HCT116 (cell line): ENCODE results near the gene MSI2.

Experiments
- SIN3A ChIP-seq: IDR thresholded peaks from 2 replicates; pipeline ENCODE4 v1.6.1; 2012; ENCODE audit warnings: low read depth
- TF ChIP-seq, protein P1 (sequence below), 3 experiments: fragments of 200-600 bp in 1 of 3; sonication (generic) in 1 of 3; IDR thresholded peaks in 2 of 3; conservative IDR thresholded peaks in 1 of 3; 2 replicates each; pipeline ENCODE4 v1.5.1; 2012 to 2017; ENCODE audit warnings: low read depth in 2 of 3, low read length in 2 of 3, antibody characterized with exemption in 1 of 3, borderline replicate concordance in 1 of 3, control low read depth in 1 of 3, mild to moderate bottlenecking in 1 of 3, mixed read lengths in 1 of 3, mixed run types in 1 of 3, moderate library complexity in 1 of 3; ENCODE audit not compliant: insufficient read depth in 1 of 3

DNA sequence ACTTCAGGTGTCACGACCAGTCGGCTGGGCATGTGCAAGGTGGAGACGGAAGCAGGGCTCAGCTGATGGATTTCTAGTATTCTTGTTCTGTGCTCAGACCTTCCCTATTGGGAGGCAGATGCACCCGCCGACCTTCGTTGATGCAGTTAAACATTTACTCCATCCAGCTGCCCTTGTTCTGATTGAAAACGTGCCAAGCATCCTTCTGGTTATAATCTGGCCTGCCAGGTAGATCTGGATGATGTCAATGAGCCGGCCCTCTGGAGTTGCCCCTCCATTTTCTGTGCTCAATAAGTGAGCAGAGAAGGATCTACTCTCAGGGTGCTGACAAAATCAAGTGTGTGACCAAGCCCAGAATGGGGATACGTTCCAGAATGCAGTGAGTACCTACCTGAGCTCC is 450.4 kb downstream of the MSI2 start:
- TF ChIP-seq, protein P1, sequence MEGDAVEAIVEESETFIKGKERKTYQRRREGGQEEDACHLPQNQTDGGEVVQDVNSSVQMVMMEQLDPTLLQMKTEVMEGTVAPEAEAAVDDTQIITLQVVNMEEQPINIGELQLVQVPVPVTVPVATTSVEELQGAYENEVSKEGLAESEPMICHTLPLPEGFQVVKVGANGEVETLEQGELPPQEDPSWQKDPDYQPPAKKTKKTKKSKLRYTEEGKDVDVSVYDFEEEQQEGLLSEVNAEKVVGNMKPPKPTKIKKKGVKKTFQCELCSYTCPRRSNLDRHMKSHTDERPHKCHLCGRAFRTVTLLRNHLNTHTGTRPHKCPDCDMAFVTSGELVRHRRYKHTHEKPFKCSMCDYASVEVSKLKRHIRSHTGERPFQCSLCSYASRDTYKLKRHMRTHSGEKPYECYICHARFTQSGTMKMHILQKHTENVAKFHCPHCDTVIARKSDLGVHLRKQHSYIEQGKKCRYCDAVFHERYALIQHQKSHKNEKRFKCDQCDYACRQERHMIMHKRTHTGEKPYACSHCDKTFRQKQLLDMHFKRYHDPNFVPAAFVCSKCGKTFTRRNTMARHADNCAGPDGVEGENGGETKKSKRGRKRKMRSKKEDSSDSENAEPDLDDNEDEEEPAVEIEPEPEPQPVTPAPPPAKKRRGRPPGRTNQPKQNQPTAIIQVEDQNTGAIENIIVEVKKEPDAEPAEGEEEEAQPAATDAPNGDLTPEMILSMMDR (IDR thresholded peaks at IDR 0.05 in 2 of 3, conservative IDR thresholded peaks at IDR 0.05 in 1 of 3; ENCODE audit: borderline replicate concordance in 1 of 3, insufficient read depth in 1 of 3, low read depth in 2 of 3, low read length in 2 of 3) = no peak
- no peak for TF ChIP-seq SIN3A
